Hippocampal formation (tissue), 2 donors: ENCODE data around the gene RASA3.
"Not testable (repeated sequence)": the region's sequence is repeated elsewhere in the genome, so short reads cannot be mapped to it uniquely, and the experiment has no call there.

Experiments used
- DNase-seq, 2 donors: peaks; one replicate each; lab custom pipeline; 2025; lab: John Stamatoyannopoulos, UW

Gene RASA3

GRCh38 chr13:114155926-114156883, 23.8 kb upstream of the RASA3 start:
- no peak for DNase-seq

- DNase-seq = no peak
Observed at GRCh38 chr13:114155320-114155719, 22.9 kb upstream of the RASA3 start.

DNA sequence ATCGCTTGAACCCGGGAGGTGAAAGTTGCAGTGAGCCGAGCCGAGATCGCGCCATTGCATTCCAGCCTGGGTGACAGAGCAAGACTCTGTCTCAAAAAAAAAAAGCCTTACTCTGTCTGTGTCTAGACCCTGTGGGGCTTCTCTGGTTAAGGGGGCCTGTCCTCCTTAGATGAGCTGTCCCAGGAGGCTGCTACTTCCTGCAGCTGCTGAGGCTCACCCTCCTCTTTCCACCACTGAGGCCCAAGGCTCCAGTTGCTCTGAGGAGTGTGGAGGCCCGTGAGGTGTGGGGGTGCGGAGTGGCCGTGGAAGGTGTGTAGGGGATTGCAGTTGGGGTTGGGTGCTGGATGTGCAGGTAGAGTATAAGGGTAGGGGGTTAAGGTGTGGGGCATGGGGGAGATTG, 22.1 kb upstream of the RASA3 start:
- no peak for DNase-seq

DNA sequence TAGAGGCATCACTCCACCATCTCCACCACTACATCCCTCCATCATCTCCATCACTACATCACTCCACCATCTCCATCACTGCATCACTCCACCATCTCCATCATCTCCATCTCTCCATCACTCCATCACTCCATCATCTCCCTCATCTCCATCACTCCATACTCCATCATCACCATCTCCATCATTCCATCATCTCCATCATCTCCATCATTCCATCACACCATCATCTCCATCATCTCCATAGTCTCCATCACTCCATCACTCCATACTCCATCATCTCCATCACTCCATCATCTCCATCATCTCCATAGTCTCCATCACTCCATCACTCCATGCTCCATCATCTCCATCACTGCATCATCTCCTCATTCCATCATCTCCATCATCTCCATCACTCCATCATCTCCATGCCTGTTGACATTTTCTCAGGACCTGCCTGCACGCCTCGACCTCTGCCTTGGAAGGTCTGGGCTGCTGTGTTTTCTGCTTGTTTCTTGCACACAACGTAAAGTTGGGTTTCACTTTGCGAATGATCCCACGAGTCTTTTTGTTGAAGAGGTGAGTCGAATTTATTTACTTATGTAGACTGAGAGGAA, 21.2 kb upstream of the RASA3 start:
- DNase-seq = no peak

- peak in 1 of 2 donors; percentile 29 for DNase-seq
Observed at GRCh38 chr13:114152831-114153371, 20.5 kb upstream of the RASA3 start.

- no peak for DNase-seq
Observed at GRCh38 chr13:114152285-114152645, 19.8 kb upstream of the RASA3 start.

DNA sequence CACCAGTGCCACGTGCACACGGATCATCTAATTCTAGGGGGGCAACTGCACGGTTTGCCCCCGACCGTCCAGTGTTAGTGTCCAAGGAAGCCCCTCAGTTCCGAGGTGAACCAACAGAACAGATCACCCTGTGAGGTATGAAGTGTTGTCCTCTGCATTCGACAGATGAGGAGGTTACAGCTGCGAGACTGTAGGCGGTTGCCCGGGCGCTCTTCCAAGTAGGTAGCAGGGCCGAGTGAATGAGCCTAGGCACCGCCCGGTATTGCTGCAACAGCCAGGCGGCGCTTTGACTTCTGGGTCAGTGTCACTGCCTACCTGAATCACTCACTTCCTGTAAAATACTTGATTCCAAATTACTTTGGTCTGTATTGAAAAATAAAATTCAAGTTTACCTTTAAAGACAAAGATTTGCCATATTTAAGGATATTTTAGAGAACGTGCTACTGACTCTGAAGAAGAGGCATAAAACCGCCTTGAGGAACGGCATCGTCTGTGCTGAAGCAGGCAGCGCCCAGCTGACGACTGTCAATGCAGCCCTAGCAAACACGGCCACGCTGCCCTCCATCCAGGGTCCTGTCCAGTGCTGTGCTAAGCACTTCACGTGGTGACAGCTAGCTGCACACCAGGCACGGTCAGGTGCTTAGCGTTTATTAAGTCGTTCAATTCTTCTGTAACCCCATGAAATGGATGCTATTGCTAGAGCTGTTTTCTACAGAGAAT, 19.3 kb upstream of the RASA3 start:
- no peak for DNase-seq

- DNase-seq = no peak
Observed at GRCh38 chr13:114151031-114151430, 18.6 kb upstream of the RASA3 start.

GRCh38 chr13:114149774-114150740, 17.6 kb upstream of the RASA3 start:
- no peak for DNase-seq

- not testable (repeated sequence) for DNase-seq
Observed at GRCh38 chr13:114148886-114149285, 16.5 kb upstream of the RASA3 start.

DNA sequence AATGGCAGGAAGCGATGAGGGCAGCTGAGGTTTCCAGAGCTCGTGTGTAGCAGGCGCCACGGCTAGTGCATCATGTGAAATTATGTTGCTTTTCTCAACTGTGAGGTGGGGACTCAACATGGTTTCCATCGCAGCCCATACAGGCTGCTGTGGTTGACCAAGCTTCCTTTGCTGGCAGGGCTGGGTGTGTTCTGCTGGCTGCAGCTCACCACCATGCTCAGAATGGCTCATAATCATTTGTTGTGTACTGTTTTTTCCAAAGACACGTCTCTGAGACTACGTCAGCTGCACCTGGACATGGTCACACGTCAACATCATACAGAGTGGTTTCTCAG, 16.1 kb upstream of the RASA3 start:
- no peak for DNase-seq

DNA sequence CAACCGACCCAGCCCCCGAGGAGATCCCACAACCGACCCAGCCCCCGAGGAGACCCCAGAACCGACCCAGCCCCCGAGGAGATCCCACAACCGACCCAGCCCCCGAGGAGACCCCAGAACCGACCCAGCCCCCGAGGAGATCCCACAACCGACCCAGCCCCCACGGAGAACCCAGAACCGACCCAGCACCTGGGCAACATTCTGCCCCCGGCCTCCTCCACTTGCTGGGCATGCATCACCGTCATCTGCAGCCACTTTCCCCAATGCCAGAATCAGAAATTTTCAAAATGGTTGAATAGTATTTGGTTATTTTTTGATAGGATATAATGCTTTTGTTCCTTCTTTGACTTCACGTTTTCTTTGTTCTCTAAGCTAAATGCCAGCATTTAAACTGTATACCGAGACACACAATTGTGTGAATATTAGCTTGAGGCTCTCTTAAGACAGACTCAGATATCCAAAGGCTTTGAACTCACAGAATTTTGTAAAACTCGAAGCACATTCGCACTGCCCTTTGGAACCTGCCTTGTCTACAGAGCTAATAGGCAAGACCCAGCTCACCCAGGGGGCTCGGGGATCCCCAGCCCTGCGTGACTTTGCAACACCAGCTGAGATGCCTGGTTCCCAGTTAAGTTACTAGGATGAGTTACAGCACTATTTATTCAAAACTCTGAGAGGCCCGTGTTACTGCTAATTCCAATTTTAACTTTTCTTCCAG, 15.5 kb upstream of the RASA3 start:
- no peak for DNase-seq

DNA sequence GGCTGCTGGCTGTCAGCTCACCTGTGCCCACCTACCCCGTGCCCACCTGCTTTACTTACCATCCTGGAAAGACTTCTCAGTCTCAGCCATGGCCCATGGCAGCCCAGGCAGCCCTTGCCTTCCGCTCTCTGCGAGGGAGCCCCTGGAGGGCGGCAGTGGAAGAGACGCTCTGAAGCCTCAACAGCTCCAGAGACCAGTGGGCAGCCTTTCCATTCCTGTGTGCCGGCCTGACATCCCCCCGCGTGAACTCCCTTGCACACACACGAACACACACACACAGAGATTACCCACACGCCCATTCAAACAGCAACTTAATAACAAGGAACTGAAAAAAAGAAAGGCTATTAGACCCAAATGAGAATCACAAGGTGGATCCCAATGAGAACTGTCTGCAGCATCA, 14.2 kb upstream of the RASA3 start:
- DNase-seq = no peak

DNA sequence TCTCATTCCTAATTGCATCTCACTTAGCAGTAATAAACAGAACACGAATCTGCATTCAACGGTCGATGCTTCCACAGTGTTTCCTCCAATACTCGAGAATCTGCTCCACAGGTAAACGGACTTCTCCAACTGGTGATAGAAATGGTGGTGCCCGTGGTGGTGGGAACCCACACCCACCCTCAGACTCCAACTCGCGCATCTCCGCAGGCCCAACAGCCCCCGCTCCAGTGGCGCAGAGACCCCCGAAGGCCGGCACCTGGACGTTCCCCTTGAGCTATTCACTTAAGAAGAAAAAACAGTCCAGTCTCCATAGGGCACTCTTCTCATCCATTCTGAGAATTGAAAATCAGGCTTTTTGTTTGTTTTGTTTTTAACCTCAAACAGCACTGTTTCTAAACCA, 13.8 kb upstream of the RASA3 start:
- DNase-seq = no peak

DNA sequence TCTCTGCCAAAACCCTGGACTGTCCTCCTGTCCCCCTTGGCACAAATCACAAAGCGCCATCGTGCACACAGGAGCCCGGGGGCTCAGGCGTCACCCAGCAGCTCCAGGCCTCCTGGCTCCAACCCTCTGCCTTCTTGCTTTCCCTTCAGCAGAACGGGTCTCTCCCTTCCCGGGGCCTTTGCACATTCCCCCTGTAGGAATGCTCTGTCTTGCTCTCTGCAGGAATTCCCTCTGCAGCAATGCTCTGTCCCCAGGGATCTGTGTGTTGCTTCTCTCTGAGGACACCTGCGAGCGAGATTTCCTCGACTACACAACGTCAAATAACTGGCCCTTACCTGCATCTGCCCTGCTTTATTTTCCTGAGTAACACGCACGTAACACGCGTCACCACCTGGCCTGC, 13.3 kb upstream of the RASA3 start:
- DNase-seq = no peak

DNA sequence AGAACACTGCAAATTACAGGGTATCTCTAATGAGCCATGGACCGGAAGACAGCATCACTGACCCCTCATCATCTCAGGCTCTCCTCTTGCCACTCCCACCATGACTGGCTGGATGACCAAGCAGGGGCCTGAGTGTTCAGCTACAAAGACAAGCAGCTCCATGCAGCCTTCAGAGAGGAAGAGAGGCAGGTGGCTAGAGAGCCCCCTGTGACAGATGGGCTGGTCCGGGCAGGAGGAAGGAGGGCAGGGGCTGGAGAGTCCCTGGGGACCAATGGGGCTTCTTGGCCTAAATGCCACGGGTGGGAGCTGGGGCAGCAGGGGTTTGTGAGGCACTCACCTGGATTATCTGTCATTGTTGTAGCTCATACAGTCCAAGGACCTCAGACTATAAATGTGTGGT, 12.8 kb upstream of the RASA3 start:
- DNase-seq = no peak

- DNase-seq = no peak
Observed at GRCh38 chr13:114144606-114145244, 12.3 kb upstream of the RASA3 start.

GRCh38 chr13:114143806-114144605, 11.6 kb upstream of the RASA3 start:
- no peak for DNase-seq
